Keratinocyte (primary cell): ENCODE results near the gene GTPBP1.

Experiments used
- CTCF ChIP-seq, 3 experiments: IDR thresholded peaks in 1 of 3; conservative IDR thresholded peaks in 1 of 3; optimal IDR thresholded peaks in 1 of 3; 2 replicates in 2 of 3; 3 replicates in 1 of 3; pipeline versions ENCODE3 to v1.5.1; 2011; ENCODE audit warnings: low read length in 3 of 3, mild to moderate bottlenecking in 3 of 3, moderate library complexity in 2 of 3, control low read depth in 1 of 3, inconsistent platforms in 1 of 3; ENCODE audit not compliant: insufficient read depth in 2 of 3; ENCODE audit errors: extremely low read depth in 1 of 3
- EZH2 ChIP-seq: IDR thresholded peaks from one replicate; pipeline ENCODE4 v1.6.1; 2012; ENCODE audit warnings: inconsistent platforms, mild to moderate bottlenecking, low read length, moderate library complexity

GRCh38 chr22:38760477-38761201 is 54.9 kb downstream of the GTPBP1 start:
- no peak for TF ChIP-seq CTCF (optimal IDR thresholded peaks at IDR 0.05 in 1 of 3, IDR thresholded peaks at IDR 0.05 in 1 of 3, conservative IDR thresholded peaks at IDR 0.05 in 1 of 3; ENCODE audit: extremely low read depth in 1 of 3, insufficient read depth in 2 of 3, low read length in 3 of 3)
- TF ChIP-seq EZH2: no peak
